IMR-90 (cell line): ENCODE results near the gene SEC22B.
"Not testable (repeated sequence)": the region's sequence is repeated elsewhere in the genome, so short reads cannot be mapped to it uniquely, and the experiment has no call there.

Source experiments
- BHLHE40 ChIP-seq: fragments of 150-350 bp; IDR thresholded peaks from 2 replicates; pipeline ENCODE4 v1.6.1; 2016; ENCODE audit warnings: mild to moderate bottlenecking, low read depth, low read length
- CEBPB ChIP-seq: IDR thresholded peaks from 2 replicates; pipeline ENCODE4 v1.6.1; 2012; ENCODE audit warnings: low read depth, low read length, improper control_type of control experiment
- CTCF ChIP-seq: conservative IDR thresholded peaks from 2 replicates; pipeline ENCODE4 v1.5.1; 2012; ENCODE audit warnings: mild to moderate bottlenecking, low read depth, low read length, improper control_type of control experiment
- SMC3 ChIP-seq: fragments of 150-350 bp; IDR thresholded peaks from 2 replicates; pipeline ENCODE4 v1.6.1; 2016; ENCODE audit warnings: low read depth, mild to moderate bottlenecking, antibody characterized with exemption, low read length, moderate library complexity
- TF ChIP-seq, protein P1 (sequence below): fragments of 150-350 bp; IDR thresholded peaks from 2 replicates; pipeline ENCODE4 v1.6.1; 2017; ENCODE audit warnings: mild to moderate bottlenecking, antibody characterized with exemption, low read length, low read depth

DNA sequence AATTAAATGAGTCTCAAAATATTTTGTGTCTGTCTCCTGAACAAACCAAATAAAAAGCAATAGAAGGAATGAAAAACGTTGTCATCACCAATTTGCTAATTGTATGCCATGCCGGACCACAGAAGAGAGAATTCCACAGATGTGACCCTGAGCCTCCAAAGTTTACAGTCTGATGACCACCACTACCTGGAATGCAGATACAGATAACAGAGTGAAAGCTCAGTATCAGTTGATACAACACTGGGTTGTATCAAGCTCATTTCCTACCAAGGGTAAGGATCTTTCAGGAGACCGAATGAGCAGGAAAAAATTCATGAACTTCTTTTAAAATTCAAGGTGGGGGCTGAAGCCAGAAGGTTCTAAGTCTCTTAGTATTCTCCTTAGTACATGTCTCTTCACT is 64.5 kb downstream of the SEC22B start:
- TF ChIP-seq CTCF, SMC3, CEBPB, BHLHE40: not testable (repeated sequence)
- TF ChIP-seq, protein P1, sequence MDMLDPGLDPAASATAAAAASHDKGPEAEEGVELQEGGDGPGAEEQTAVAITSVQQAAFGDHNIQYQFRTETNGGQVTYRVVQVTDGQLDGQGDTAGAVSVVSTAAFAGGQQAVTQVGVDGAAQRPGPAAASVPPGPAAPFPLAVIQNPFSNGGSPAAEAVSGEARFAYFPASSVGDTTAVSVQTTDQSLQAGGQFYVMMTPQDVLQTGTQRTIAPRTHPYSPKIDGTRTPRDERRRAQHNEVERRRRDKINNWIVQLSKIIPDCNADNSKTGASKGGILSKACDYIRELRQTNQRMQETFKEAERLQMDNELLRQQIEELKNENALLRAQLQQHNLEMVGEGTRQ = not testable (repeated sequence)
